Upper lobe of right lung (tissue), 1 donor: Measurements from ENCODE around the gene ABCC1. TPM values are rescaled to one million over a fixed set of nuclear protein-coding genes. Genes with fewer than 3 reads are reported as not detected.
"Not testable (repeated sequence)": the region's sequence is repeated elsewhere in the genome, so short reads cannot be mapped to it uniquely, and the experiment has no call there.

ENCODE experiments used
- ATAC-seq: fragments of 200-7000 bp; cut with Tn5 transposase; one replicate; pipeline ENCODE4 v1.9.1; 2020; ENCODE audit warnings: mild to moderate bottlenecking, moderate library complexity
- DNase-seq: peaks from one replicate; pipeline ENCODE4 v3.0.0-alpha.2; 2020
- H3K27ac ChIP-seq: fragments of 200-600 bp; one replicate; pipeline ENCODE4 v1.8.0; 2022
- H3K27me3 ChIP-seq: fragments of 200-600 bp; one replicate; pipeline ENCODE4 v1.8.0; 2022; ENCODE audit warnings: mild to moderate bottlenecking
- H3K36me3 ChIP-seq: fragments of 200-600 bp; one replicate; pipeline ENCODE4 v1.8.0; 2022
- H3K4me1 ChIP-seq: fragments of 200-600 bp; one replicate; pipeline ENCODE4 v1.8.0; 2022
- H3K4me3 ChIP-seq: fragments of 200-600 bp; one replicate; pipeline ENCODE4 v1.8.0; 2022; ENCODE audit warnings: mild to moderate bottlenecking
- H3K9me3 ChIP-seq: fragments of 200-600 bp; one replicate; pipeline ENCODE4 v1.8.0; 2022
- intact Hi-C: fragments of 100-400 bp; cut with DNase I; formaldehyde crosslinking; loops from one replicate; pipeline ENCODE4 v1.11.0; 2022
- total RNA-seq: library from RNA; stranded (reverse); fragmentation: NEBNext Ultra II Directional; extraction: Animal tissue kit (Norgen Biotek cat#: 25700); gene quantifications from one replicate; pipeline ENCODE4 v1.2.1, GENCODE V29; 2021
- TF ChIP-seq, protein P1 (sequence below): fragments of 200-600 bp; IDR thresholded peaks from one replicate; pipeline ENCODE4 v1.8.0; 2022; ENCODE audit warnings: antibody characterized with exemption
- donor health status: DM: no; HTN: yes; CAD: no; lungs with severe emphysema.

Gene ABCC1
- total RNA-seq, 1 donor from 2014 or later: 50.6 TPM

DNA sequence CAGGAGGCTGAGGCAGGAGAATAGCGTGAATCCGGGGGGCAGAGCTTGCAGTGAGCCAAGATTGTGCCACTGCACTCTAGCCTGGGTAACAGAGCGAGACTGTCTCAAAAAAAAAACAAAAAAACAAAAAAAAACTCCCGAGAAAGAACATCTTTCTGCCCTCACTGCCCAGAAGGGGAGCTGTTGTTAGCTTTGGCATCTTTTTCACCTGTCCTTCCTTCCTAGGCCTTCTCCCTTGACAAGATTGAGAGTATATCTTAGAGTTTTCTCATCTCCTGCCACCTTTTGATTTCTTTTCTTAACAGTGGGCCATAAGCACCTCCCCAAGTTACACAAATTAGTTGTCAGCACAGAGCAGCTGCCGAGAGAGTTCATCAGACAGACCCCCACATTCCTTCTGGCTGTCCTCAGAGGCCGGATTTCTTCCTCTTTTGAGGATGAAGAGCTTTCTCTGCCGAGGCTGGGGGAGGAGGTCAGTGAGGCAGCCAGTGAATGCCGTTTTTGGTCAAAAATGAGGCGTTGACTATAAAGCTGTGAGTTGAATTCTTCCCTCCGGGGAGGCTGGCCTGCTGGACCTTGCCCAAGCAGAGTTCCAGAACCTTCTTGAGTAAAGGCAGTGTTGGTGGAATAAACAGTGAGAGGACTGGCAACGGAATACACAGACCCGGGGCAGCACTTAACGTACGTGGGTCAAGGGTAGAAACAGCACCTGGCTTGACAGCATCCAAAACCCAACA is 146.9 kb downstream of the ABCC1 start:
- Histone ChIP-seq H3K4me1 (peaks cover 23% of the 10 kb centered on the region), H3K36me3 (peaks cover 11% of the 10 kb centered on the region), H3K4me3 (no peak overlapping the region), H3K9me3 (no peaks in the 10 kb centered on the region), H3K27ac (peak overlapping the region; percentile 61), H3K27me3 (no peaks in the 10 kb centered on the region)
- intact Hi-C loops: no loop called here
- ATAC-seq (peak; percentile 51), DNase-seq (no peak)
- TF ChIP-seq, protein P1, sequence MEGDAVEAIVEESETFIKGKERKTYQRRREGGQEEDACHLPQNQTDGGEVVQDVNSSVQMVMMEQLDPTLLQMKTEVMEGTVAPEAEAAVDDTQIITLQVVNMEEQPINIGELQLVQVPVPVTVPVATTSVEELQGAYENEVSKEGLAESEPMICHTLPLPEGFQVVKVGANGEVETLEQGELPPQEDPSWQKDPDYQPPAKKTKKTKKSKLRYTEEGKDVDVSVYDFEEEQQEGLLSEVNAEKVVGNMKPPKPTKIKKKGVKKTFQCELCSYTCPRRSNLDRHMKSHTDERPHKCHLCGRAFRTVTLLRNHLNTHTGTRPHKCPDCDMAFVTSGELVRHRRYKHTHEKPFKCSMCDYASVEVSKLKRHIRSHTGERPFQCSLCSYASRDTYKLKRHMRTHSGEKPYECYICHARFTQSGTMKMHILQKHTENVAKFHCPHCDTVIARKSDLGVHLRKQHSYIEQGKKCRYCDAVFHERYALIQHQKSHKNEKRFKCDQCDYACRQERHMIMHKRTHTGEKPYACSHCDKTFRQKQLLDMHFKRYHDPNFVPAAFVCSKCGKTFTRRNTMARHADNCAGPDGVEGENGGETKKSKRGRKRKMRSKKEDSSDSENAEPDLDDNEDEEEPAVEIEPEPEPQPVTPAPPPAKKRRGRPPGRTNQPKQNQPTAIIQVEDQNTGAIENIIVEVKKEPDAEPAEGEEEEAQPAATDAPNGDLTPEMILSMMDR: peak; percentile 13

DNA sequence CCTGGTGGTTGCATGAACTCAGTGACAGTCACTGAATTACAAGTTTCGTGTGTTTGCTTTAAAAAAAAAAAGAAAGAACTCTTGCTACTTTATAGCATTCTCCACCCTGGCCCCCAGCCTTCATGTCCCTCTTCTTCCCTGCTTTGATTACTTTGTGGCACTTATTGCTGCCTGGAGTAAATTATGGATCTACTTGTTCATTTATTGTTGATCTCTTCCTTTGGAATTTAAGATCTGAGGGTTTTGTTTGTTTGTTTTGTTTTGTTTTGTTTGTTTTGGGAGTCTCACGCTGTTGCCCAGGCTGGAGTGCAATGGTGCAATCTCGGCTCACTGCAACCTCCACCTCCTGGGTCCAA is 147.4 kb downstream of the ABCC1 start:
- H3K27me3 ChIP-seq: no peaks in the 10 kb centered on the region
- TF ChIP-seq, protein P1: no peak
- intact Hi-C loops: no loop called here
- no peak overlapping the region for H3K4me3 ChIP-seq
- DNase-seq: no peak
- no peaks in the 10 kb centered on the region for H3K9me3 ChIP-seq
- no peak for ATAC-seq
- peak overlapping the region; percentile 30 for H3K27ac ChIP-seq
- H3K4me1 ChIP-seq: peaks cover 26% of the 10 kb centered on the region
- peaks cover 8% of the 10 kb centered on the region for H3K36me3 ChIP-seq

DNA sequence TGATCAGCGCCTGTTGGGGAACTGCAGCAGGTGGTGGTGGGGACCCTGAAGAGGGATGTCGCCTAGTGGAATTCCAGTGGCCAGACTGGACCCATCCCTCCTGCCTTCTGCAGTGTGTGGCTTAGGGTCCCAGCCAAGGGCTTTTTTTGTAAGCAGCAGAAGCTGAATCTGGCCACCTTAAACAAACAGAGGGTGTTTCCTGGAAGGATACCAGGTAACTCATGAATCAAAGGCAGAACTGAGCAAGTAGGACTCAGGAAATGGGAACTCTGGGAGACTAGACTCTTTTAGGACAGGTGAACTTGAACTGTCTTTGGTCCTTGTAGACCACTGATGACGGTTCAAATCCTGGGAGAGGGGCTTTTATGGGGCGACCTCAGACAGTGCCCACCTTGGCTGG is 149.9 kb downstream of the ABCC1 start:
- TF ChIP-seq, protein P1: no peak
- Histone ChIP-seq H3K4me1 (peaks cover 26% of the 10 kb centered on the region), H3K36me3 (peaks cover 30% of the 10 kb centered on the region), H3K27me3 (no peaks in the 10 kb centered on the region), H3K9me3 (no peaks in the 10 kb centered on the region), H3K27ac (no peak overlapping the region), H3K4me3 (no peak overlapping the region)
- intact Hi-C loops: no loop called here
- ATAC-seq: no peak
- DNase-seq: no peak

DNA sequence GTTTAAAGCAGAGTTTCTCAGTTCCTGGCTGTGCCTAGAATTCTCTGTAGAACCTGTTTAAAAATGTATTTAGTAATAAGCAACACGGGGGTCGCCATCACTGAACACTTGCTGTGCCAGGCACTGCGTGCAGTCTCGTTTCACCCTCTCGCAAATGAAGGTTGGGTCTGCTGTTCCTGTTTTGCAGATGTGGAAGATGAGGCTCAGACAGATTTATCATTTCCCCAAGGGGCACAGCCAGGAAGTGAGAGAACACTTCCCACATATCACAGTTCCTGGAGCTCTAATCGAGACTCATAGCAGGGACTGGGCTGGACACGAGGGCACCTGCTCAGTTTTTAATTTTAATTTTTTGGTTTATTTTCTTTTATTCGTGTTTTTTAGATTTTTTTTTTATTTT is 151.2 kb downstream of the ABCC1 start:
- Histone ChIP-seq H3K9me3 (no peaks in the 10 kb centered on the region), H3K27me3 (no peaks in the 10 kb centered on the region), H3K27ac (no peak overlapping the region), H3K4me3 (no peak overlapping the region), H3K4me1 (peaks cover 26% of the 10 kb centered on the region), H3K36me3 (peaks cover 33% of the 10 kb centered on the region)
- DNase-seq: no peak
- no peak for ATAC-seq
- TF ChIP-seq, protein P1: no peak
- intact Hi-C loops: no loop called here

DNA sequence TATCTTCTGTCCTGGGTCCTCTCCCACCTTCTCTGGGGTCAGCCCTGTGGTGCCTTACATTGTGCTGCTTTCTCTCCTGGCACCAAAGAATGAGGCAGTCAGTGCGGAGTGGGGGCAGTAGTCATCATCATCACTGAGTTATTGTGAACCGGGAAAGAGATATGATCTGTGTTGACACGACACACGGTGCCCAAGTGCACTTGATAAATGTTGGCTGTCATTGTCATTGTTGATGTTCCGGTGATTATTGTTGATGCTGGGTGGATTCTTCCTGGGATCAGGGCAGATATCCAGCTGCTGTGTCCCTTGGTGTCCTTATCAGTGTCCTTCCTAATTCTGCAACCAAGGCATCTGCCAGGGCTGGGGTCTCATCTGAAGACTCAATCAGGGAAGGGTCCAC is 152.2 kb downstream of the ABCC1 start:
- Histone ChIP-seq H3K27me3 (no peaks in the 10 kb centered on the region), H3K9me3 (no peaks in the 10 kb centered on the region), H3K4me1 (peaks cover 18% of the 10 kb centered on the region), H3K4me3 (no peak overlapping the region), H3K36me3 (peaks cover 38% of the 10 kb centered on the region), H3K27ac (no peak overlapping the region)
- TF ChIP-seq, protein P1: no peak
- intact Hi-C loops: no loop called here
- DNase-seq (no peak), ATAC-seq (peak; percentile 23)

DNA sequence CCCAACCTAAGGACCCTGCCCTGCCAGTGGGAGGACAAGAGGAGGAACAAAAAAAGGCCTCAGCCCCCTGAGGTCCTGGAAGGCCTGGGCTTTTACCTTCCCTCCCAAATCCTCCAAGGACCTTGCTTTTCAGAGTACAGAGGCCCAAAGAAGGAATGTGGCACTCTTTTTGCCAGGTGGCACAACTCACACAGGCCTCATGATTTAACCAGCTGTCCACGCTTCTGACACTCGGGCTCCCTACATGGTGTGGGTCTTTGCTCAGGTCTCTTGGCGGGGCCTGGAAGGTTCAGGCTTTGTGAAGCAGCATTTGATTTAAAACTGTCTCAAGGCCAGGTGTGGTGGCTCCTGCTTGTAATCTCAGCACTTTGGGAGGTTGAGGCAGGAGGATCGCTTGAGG is 153.3 kb downstream of the ABCC1 start:
- TF ChIP-seq, protein P1: no peak
- peaks cover 43% of the 10 kb centered on the region for H3K36me3 ChIP-seq
- intact Hi-C loops: no loop called here

DNA sequence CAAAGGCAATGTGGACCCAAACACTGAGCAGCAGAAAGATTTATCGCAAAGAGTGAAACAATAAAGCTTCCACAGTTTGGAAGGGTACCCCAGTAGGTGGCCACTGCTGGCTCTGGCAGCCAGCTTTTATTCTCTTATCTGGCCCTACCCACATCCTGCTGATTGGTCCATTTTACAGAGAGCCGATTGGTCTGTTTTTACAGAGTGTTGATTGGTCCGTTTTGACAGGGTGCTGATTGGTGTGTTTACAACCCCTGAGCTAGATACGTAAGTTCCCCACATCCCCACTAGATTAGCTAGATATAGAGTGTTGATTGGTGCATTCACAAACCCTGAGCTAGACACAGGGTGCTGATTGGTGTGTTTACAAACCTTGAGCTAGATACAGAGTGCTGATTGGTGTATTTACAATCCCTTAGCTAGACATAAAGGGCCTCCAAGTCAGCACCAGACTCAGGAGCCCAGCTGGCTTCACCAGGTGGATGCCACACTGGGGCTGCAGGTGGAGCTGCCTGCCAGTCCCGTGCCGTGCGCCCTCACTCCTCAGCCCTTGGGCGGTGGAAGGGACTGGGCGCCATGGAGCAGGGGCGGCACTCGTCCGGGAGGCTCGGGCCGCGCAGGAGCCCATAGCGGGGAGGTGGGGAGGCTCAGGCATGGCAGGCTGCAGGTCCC is 154.9 kb downstream of the ABCC1 start:
- peaks cover 39% of the 10 kb centered on the region for H3K36me3 ChIP-seq
- ATAC-seq, H3K9me3 ChIP-seq, DNase-seq, H3K27me3 ChIP-seq, intact Hi-C loops, H3K4me3 ChIP-seq, H3K27ac ChIP-seq: not testable (repeated sequence)
- H3K4me1 ChIP-seq: peaks cover 14% of the 10 kb centered on the region

More for the DNA sequence above, 153.3 kb downstream of the ABCC1 start:
- H3K27ac ChIP-seq: no peak overlapping the region
- no peaks in the 10 kb centered on the region for H3K9me3 ChIP-seq
- H3K4me3 ChIP-seq: no peak overlapping the region
- no peak for DNase-seq
- no peaks in the 10 kb centered on the region for H3K27me3 ChIP-seq
- ATAC-seq: no peak
- H3K4me1 ChIP-seq: peaks cover 14% of the 10 kb centered on the region

DNA sequence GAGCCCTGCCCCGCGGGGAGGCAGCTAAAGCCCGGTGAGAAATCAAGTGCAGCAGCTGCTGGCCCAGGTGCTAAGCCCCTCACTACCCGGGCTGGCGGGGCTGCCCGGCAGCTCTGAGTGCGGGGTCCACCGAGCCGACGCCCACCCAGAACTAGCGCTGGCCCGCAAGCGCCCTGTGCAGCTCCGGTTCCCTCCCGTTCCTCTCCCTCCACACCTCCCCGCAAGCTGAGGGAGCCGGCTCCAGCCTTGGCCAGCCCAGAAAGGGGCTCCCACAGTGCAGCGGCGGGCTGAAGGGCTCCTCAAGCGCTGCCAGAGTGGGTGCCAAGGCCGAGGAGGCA is 155.4 kb downstream of the ABCC1 start:
- DNase-seq, H3K27ac ChIP-seq, H3K27me3 ChIP-seq, H3K9me3 ChIP-seq, ATAC-seq, H3K4me3 ChIP-seq, intact Hi-C loops: not testable (repeated sequence)
- Histone ChIP-seq H3K4me1 (peaks cover 14% of the 10 kb centered on the region), H3K36me3 (peaks cover 40% of the 10 kb centered on the region)
